NCI-H345 treated with DMSO at 0.1 percent for 48 hours (cell line): ENCODE data around the gene SPHK1.

ENCODE experiments used
- DNase-seq: peaks from one replicate; lab custom pipeline; 2025; ENCODE audit not compliant: unreplicated experiment; lab: John Stamatoyannopoulos, UW

Gene SPHK1

GRCh38 chr17:76432004-76432403 lies 47.6 kb downstream of the SPHK1 start:
- no peak for DNase-seq

GRCh38 chr17:76432712-76433336 lies 48.4 kb downstream of the SPHK1 start:
- no peak for DNase-seq

- DNase-seq, result no peak
These were observed 49.3 kb downstream of the SPHK1 start for GRCh38 chr17:76433693-76434092.

DNA sequence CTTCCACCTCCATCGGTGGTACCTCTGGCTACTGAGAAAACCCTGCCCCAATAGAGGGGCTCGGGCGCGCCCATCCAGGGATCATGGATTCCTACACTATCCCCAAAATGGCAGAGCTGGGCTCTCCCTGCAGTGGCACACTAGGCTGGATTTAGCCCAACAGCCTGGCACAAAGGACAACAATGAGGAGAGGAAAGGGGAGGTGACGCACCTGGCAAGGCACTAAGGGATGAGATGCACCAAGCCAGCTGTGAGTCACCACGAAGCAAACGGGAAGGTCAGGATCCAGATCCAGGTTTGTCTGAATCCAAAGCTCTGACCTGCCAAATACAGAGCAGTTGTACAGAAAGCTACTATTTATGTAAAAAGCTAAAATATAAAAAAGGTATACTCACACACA lies 50.5 kb downstream of the SPHK1 start:
- DNase-seq, result no peak

DNA sequence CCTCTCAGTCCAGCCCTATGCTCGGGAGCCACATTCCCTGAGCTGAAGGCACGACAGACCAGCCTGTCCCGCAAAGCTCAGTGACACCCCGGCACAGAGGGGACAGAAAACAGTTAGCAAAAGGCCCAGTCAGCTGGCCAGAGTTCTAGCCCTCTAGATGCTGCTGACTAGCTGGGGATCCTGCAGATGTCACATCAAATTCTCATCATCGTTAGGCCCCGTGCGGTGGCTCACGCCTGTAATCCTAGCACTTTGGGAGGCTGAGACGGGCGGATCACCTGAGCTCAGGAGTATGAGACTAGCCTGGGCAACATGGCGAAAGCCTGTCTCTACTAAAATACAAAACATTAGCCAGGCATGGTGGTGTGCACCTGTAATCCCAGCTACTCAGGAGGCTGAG lies 51.3 kb downstream of the SPHK1 start:
- DNase-seq, result no peak
